Measurements from ENCODE around the gene PLXNA1.

The PLXNA1 gene

GRCh38 chr3:126957776-126958637 is 24.9 kb upstream of the PLXNA1 start:
- Histone ChIP-seq H3K27ac (ENCODE audit: low read length) (no peak overlapping the region), H3K4me3 (ENCODE audit: low read depth in 1 of 2, low read length in 2 of 2) (no peak overlapping the region), H3K36me3 (ENCODE audit: insufficient read depth, low read length) (peaks cover 14% of the 10 kb centered on the region), H3K4me1 (ENCODE audit: insufficient read depth, low read length) (no peaks in the 10 kb centered on the region), H2AFZ (ENCODE audit: low read depth, low read length) (no peak overlapping the region), H4K20me1 (ENCODE audit: insufficient read depth, low read length) (no peaks in the 10 kb centered on the region), H3K9me3 (ENCODE audit: insufficient read depth, low read length, severe bottlenecking) (no peaks in the 10 kb centered on the region), H3K9ac (ENCODE audit: low read depth, low read length) (no peak overlapping the region), H3K4me2 (ENCODE audit: insufficient read depth, low read length) (no peak overlapping the region), H3K27me3 (ENCODE audit: insufficient read depth, low read length, poor library complexity) (no peaks in the 10 kb centered on the region), H3K79me2 (ENCODE audit: insufficient read depth, low read length) (no peaks in the 10 kb centered on the region)
- no peak for DNase-seq
- ATAC-seq (ENCODE audit: insufficient read depth, low read depth): no peak
- TF ChIP-seq CTCF (IDR thresholded peaks at IDR 0.05; ENCODE audit: borderline replicate concordance, extremely low read depth, low read length, poor library complexity, severe bottlenecking): no peak
- no peak for TF ChIP-seq EZH2 (IDR thresholded peaks at IDR 0.05; ENCODE audit: borderline replicate concordance, low read depth, low read length, severe bottlenecking)

- Histone ChIP-seq H3K9ac (ENCODE audit: low read depth, low read length) (no peak overlapping the region), H4K20me1 (ENCODE audit: insufficient read depth, low read length) (no peaks in the 10 kb centered on the region), H3K9me3 (ENCODE audit: insufficient read depth, low read length, severe bottlenecking) (no peaks in the 10 kb centered on the region), H3K4me1 (ENCODE audit: insufficient read depth, low read length) (no peaks in the 10 kb centered on the region), H3K4me3 (ENCODE audit: low read depth in 1 of 2, low read length in 2 of 2) (no peak overlapping the region), H3K4me2 (ENCODE audit: insufficient read depth, low read length) (no peak overlapping the region), H2AFZ (ENCODE audit: low read depth, low read length) (no peak overlapping the region), H3K27me3 (ENCODE audit: insufficient read depth, low read length, poor library complexity) (no peaks in the 10 kb centered on the region), H3K27ac (ENCODE audit: low read length) (no peak overlapping the region), H3K36me3 (ENCODE audit: insufficient read depth, low read length) (peaks cover 14% of the 10 kb centered on the region), H3K79me2 (ENCODE audit: insufficient read depth, low read length) (no peaks in the 10 kb centered on the region)
- no peak for TF ChIP-seq EZH2 (IDR thresholded peaks at IDR 0.05; ENCODE audit: borderline replicate concordance, low read depth, low read length, severe bottlenecking)
- no peak for TF ChIP-seq CTCF (IDR thresholded peaks at IDR 0.05; ENCODE audit: borderline replicate concordance, extremely low read depth, low read length, poor library complexity, severe bottlenecking)
- DNase-seq: no peak
- ATAC-seq (ENCODE audit: insufficient read depth, low read depth): no peak
These were observed 24.3 kb upstream of the PLXNA1 start for GRCh38 chr3:126958638-126959085.

GRCh38 chr3:126959136-126959920 is 23.6 kb upstream of the PLXNA1 start:
- Histone ChIP-seq H3K27me3 (ENCODE audit: insufficient read depth, low read length, poor library complexity) (no peaks in the 10 kb centered on the region), H3K4me1 (ENCODE audit: insufficient read depth, low read length) (no peaks in the 10 kb centered on the region), H4K20me1 (ENCODE audit: insufficient read depth, low read length) (no peaks in the 10 kb centered on the region; the same call in 1 of the 2 replicates), H3K36me3 (ENCODE audit: insufficient read depth, low read length) (peaks cover 14% of the 10 kb centered on the region), H3K27ac (ENCODE audit: low read length) (no peak overlapping the region), H3K79me2 (ENCODE audit: insufficient read depth, low read length) (no peaks in the 10 kb centered on the region), H3K4me3 (ENCODE audit: low read depth in 1 of 2, low read length in 2 of 2) (no peak overlapping the region), H3K4me2 (ENCODE audit: insufficient read depth, low read length) (no peak overlapping the region), H3K9me3 (ENCODE audit: insufficient read depth, low read length, severe bottlenecking) (no peaks in the 10 kb centered on the region), H3K9ac (ENCODE audit: low read depth, low read length) (no peak overlapping the region), H2AFZ (ENCODE audit: low read depth, low read length) (no peak overlapping the region)
- ATAC-seq (ENCODE audit: insufficient read depth, low read depth): no peak
- TF ChIP-seq CTCF (IDR thresholded peaks at IDR 0.05; ENCODE audit: borderline replicate concordance, extremely low read depth, low read length, poor library complexity, severe bottlenecking) (no peak), EZH2 (IDR thresholded peaks at IDR 0.05; ENCODE audit: borderline replicate concordance, low read depth, low read length, severe bottlenecking) (no peak)
- DNase-seq: no peak

All from DND-41 (cell line).